ENCODE measurements around the gene TSPAN3. TPM values are rescaled to one million over a fixed set of nuclear protein-coding genes. Genes with fewer than 3 reads are reported as not detected.

TSPAN3 gene
- total RNA-seq, 1 donor from 2014 or later = 288 TPM

- Mint-ChIP-seq H3K27ac (no peak overlapping the region), H3K36me3 (peaks cover 60% of the 10 kb centered on the region), H3K4me3 (no peak overlapping the region), H3K4me1 (ENCODE audit: unreplicated experiment) (peaks cover 4% of the 10 kb centered on the region), H3K27me3 (no peaks in the 10 kb centered on the region), H3K9me3 (no peaks in the 10 kb centered on the region)
- DNase-seq (ENCODE audit: extremely low spot score, unreplicated experiment) = no peak
- TF ChIP-seq CTCF (conservative IDR thresholded peaks at IDR 0.05) = no peak
Observed at GRCh38 chr15:77044228-77045042, 26.5 kb downstream of the TSPAN3 start.

- Mint-ChIP-seq H3K27ac (no peak overlapping the region), H3K4me3 (no peak overlapping the region), H3K36me3 (peaks cover 54% of the 10 kb centered on the region), H3K4me1 (ENCODE audit: unreplicated experiment) (peaks cover 4% of the 10 kb centered on the region), H3K9me3 (no peaks in the 10 kb centered on the region), H3K27me3 (no peaks in the 10 kb centered on the region)
- no peak for TF ChIP-seq CTCF (conservative IDR thresholded peaks at IDR 0.05)
- no peak for DNase-seq (ENCODE audit: extremely low spot score, unreplicated experiment)
Observed at GRCh38 chr15:77042955-77043920, 27.7 kb downstream of the TSPAN3 start.

- Mint-ChIP-seq H3K27ac (peak overlapping the region; percentile 30), H3K36me3 (peaks cover 49% of the 10 kb centered on the region), H3K9me3 (no peaks in the 10 kb centered on the region), H3K4me1 (ENCODE audit: unreplicated experiment) (peaks cover 4% of the 10 kb centered on the region), H3K4me3 (no peak overlapping the region), H3K27me3 (no peaks in the 10 kb centered on the region)
- DNase-seq (ENCODE audit: extremely low spot score, unreplicated experiment) = no peak
- TF ChIP-seq CTCF (conservative IDR thresholded peaks at IDR 0.05) = no peak
Observed at GRCh38 chr15:77042245-77042919, 28.5 kb downstream of the TSPAN3 start.

- no peaks in the 10 kb centered on the region for H3K27me3 Mint-ChIP-seq
- no peaks in the 10 kb centered on the region for H3K9me3 Mint-ChIP-seq
- peaks cover 4% of the 10 kb centered on the region for H3K4me1 Mint-ChIP-seq (ENCODE audit: unreplicated experiment)
- H3K36me3 Mint-ChIP-seq = peaks cover 36% of the 10 kb centered on the region
- no peak for DNase-seq (ENCODE audit: extremely low spot score, unreplicated experiment)
- peak overlapping the region; percentile 74 for H3K27ac Mint-ChIP-seq
- H3K4me3 Mint-ChIP-seq = peak overlapping the region; percentile 61
- TF ChIP-seq CTCF (conservative IDR thresholded peaks at IDR 0.05) = no peak
Observed at GRCh38 chr15:77040673-77041072, 30.2 kb downstream of the TSPAN3 start.

- no peak for DNase-seq (ENCODE audit: extremely low spot score, unreplicated experiment)
- Mint-ChIP-seq H3K4me1 (ENCODE audit: unreplicated experiment) (peaks cover 4% of the 10 kb centered on the region), H3K4me3 (no peak overlapping the region), H3K9me3 (no peaks in the 10 kb centered on the region), H3K27me3 (no peaks in the 10 kb centered on the region), H3K27ac (no peak overlapping the region), H3K36me3 (peaks cover 28% of the 10 kb centered on the region)
- no peak for TF ChIP-seq CTCF (conservative IDR thresholded peaks at IDR 0.05)
Observed at GRCh38 chr15:77039848-77040247, 31.1 kb downstream of the TSPAN3 start.
